Measurements from ENCODE around the gene TULP4.

DNA sequence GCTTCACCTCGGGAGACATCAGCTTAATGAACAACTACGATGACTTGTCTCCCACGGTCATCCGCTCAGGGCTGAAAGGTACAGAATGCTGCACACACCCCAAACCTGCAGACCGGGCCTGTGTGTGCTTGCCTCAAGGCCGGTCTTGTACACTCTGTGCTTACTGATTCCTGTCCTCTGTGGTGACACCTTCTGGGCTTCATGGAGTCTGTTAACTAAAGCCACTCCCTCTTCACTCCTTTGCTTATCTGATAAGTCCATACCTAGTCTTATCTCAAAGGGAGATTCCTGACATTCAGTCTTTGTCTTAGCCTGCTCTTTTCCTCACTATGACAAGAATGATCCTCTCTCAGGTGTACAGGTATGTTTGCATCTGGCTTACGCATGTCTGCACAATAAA, 139.9 kb downstream of the TULP4 start:
- no peak for TF ChIP-seq ZNF169 (tag by site-specific recombination; IDR thresholded peaks at IDR 0.05)
- TF ChIP-seq, protein P1, sequence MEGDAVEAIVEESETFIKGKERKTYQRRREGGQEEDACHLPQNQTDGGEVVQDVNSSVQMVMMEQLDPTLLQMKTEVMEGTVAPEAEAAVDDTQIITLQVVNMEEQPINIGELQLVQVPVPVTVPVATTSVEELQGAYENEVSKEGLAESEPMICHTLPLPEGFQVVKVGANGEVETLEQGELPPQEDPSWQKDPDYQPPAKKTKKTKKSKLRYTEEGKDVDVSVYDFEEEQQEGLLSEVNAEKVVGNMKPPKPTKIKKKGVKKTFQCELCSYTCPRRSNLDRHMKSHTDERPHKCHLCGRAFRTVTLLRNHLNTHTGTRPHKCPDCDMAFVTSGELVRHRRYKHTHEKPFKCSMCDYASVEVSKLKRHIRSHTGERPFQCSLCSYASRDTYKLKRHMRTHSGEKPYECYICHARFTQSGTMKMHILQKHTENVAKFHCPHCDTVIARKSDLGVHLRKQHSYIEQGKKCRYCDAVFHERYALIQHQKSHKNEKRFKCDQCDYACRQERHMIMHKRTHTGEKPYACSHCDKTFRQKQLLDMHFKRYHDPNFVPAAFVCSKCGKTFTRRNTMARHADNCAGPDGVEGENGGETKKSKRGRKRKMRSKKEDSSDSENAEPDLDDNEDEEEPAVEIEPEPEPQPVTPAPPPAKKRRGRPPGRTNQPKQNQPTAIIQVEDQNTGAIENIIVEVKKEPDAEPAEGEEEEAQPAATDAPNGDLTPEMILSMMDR (tag by site-specific recombination; IDR thresholded peaks at IDR 0.05): no peak
- TF ChIP-seq ZNF239 (tag by site-specific recombination; IDR thresholded peaks at IDR 0.05): no peak
- TF ChIP-seq, protein P2, sequence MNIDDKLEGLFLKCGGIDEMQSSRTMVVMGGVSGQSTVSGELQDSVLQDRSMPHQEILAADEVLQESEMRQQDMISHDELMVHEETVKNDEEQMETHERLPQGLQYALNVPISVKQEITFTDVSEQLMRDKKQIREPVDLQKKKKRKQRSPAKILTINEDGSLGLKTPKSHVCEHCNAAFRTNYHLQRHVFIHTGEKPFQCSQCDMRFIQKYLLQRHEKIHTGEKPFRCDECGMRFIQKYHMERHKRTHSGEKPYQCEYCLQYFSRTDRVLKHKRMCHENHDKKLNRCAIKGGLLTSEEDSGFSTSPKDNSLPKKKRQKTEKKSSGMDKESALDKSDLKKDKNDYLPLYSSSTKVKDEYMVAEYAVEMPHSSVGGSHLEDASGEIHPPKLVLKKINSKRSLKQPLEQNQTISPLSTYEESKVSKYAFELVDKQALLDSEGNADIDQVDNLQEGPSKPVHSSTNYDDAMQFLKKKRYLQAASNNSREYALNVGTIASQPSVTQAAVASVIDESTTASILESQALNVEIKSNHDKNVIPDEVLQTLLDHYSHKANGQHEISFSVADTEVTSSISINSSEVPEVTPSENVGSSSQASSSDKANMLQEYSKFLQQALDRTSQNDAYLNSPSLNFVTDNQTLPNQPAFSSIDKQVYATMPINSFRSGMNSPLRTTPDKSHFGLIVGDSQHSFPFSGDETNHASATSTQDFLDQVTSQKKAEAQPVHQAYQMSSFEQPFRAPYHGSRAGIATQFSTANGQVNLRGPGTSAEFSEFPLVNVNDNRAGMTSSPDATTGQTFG (tag by site-specific recombination; IDR thresholded peaks at IDR 0.05; ENCODE audit: borderline replicate concordance): no peak

Data from HEK293 (cell line).